Right renal pelvis (tissue), 4 donors: Measurements from ENCODE around the gene INPP5J. TPM values are rescaled to one million over a fixed set of nuclear protein-coding genes. Genes with fewer than 3 reads are reported as not detected.
"Not testable (repeated sequence)": the region's sequence is repeated elsewhere in the genome, so short reads cannot be mapped to it uniquely, and the experiment has no call there.

ENCODE experiments used
- DNase-seq, 4 donors: peaks; one replicate each; pipeline ENCODE4 v3.0.0-alpha.2; 2013; ENCODE audit warnings: low read depth in 4 of 4, low spot score in 3 of 4, missing footprints in 1 of 4
- polyA plus RNA-seq, 4 donors: library from polyadenylated mRNA; unstranded; fragments of 120-200 nt; gene quantifications; one replicate each; pipeline ENCODE4 v1.2.1, GENCODE V29; 2013; ENCODE audit not compliant: insufficient read length in 4 of 4

Gene INPP5J
- polyA plus RNA-seq, result 1 to 10 TPM; 4.3 to 4.6 (median 4.6) TPM

GRCh38 chr22:31122532-31123291 lies at the start of gene INPP5J:
Gene INPP5J (plus strand): TSS chr22:31122966. CDS start chr22:31123015, 49 bp downstream.
- DNase-seq, result no peak

GRCh38 chr22:31073125-31073524 lies 49.6 kb upstream of the INPP5J start:
- DNase-seq, result not testable (repeated sequence)

- DNase-seq, result not testable (repeated sequence)
These were observed 49.1 kb upstream of the INPP5J start for GRCh38 chr22:31073545-31074145.

- no peak for DNase-seq
These were observed 46.8 kb upstream of the INPP5J start for GRCh38 chr22:31075961-31076360.

- no peak for DNase-seq
These were observed 45.1 kb upstream of the INPP5J start for GRCh38 chr22:31077681-31078080.

- not testable (repeated sequence) for DNase-seq
These were observed 44.4 kb upstream of the INPP5J start for GRCh38 chr22:31078389-31078788.

- no peak for DNase-seq
These were observed 43.6 kb upstream of the INPP5J start for GRCh38 chr22:31079095-31079642.

- no peak for DNase-seq
These were observed 42.5 kb upstream of the INPP5J start for GRCh38 chr22:31080164-31080847.

GRCh38 chr22:31080848-31081649 lies 41.7 kb upstream of the INPP5J start, which contains the start of gene SMTN:
Gene SMTN (plus strand): TSS chr22:31081318. CDS start chr22:31083259, 1,941 bp downstream.
- peak; percentile 91 to 95 (median 94) for DNase-seq

GRCh38 chr22:31081963-31082605 lies 40.7 kb upstream of the INPP5J start:
- DNase-seq, result no peak

GRCh38 chr22:31082606-31083376 lies 40.0 kb upstream of the INPP5J start:
- no peak for DNase-seq

- DNase-seq, result no peak
These were observed 39.4 kb upstream of the INPP5J start for GRCh38 chr22:31083377-31083768.

GRCh38 chr22:31083923-31084810 lies 38.6 kb upstream of the INPP5J start:
- DNase-seq, result no peak

- DNase-seq, result no peak
These were observed 37.8 kb upstream of the INPP5J start for GRCh38 chr22:31084811-31085492.

- no peak for DNase-seq
These were observed 37.3 kb upstream of the INPP5J start for GRCh38 chr22:31085493-31085824.

GRCh38 chr22:31085928-31086327 lies 36.8 kb upstream of the INPP5J start:
- DNase-seq, result no peak

GRCh38 chr22:31086703-31087330 lies 35.9 kb upstream of the INPP5J start:
- DNase-seq, result no peak
